Activated CD8-positive, alpha-beta memory T cell treated with anti-CD3 and anti-CD28 coated beads, Interleukin-2, amount 10 ng/mL, durations not matched to agents 7 days and 5 days (primary cell): ENCODE data around the gene AHCYL2. TPM values are rescaled to one million over a fixed set of nuclear protein-coding genes. Genes with fewer than 3 reads are reported as not detected.

ENCODE experiments used
- ATAC-seq: fragments of 150-1000 bp; cut with Tn5 transposase; one replicate; pipeline ENCODE4 v1.10.0; 2021; ENCODE audit warnings: moderate library complexity
- CTCF ChIA-PET: fragments of 350-600 bp; sonication (Branson Sonifier 250); formaldehyde crosslinking; loops from one replicate; lab custom pipeline; 2021; ENCODE audit warnings: antibody characterized with exemption; lab: Charles Lee
- DNase-seq: peaks from one replicate; pipeline ENCODE4 v3.0.0-alpha.2; 2020
- H3K27ac Mint-ChIP-seq: one replicate; pipeline ENCODE4 v1.8.0; 2021; ENCODE audit warnings: mild to moderate bottlenecking, mixed read lengths
- H3K27me3 Mint-ChIP-seq: one replicate; pipeline ENCODE4 v1.8.0; 2021; ENCODE audit warnings: mixed read lengths
- H3K36me3 Mint-ChIP-seq: one replicate; pipeline ENCODE4 v1.8.0; 2021; ENCODE audit warnings: mild to moderate bottlenecking, mixed read lengths
- H3K4me1 Mint-ChIP-seq: one replicate; pipeline ENCODE4 v1.8.0; 2021; ENCODE audit warnings: mixed read lengths
- H3K4me3 Mint-ChIP-seq: one replicate; pipeline ENCODE4 v1.8.0; 2021; ENCODE audit warnings: mild to moderate bottlenecking, moderate library complexity, mixed read lengths
- H3K9me3 Mint-ChIP-seq: one replicate; pipeline ENCODE4 v1.8.0; 2022; ENCODE audit warnings: low read depth, mixed read lengths
- total RNA-seq, 2 experiments: library from RNA; stranded (reverse); gene quantifications; one replicate each; pipeline ENCODE4 v1.2.3, GENCODE V29; 2021

The AHCYL2 gene
- total RNA-seq, 2 experiments from 2014 or later = 12.7 to 12.8 TPM

DNA sequence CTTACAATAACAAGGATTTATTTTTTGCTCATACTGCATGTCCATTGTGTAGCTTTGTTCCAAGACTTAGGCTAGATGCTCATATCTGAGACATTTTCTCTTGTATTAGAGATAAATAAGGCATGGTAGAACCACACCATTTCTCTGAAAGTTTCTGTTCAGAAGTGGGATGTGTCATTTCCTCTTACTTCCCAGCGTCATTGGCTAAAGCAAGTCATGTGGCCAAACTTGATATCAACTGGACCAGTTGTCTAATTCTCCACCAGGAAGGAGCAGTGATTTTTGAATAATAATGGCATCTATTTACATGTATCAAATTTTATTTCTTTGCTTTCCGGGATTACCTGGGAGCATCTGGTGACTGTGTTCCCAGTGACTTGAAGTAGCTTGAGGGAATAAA, 38.3 kb downstream of the AHCYL2 start:
- CTCF ChIA-PET = interaction anchor here (1.6 to 7.1 kb wide), 3 partner anchors 8 to 99 kb away, joined by 4 to 76 read pairs (median 23); partner anchors contain the start of gene AHCYL2
- DNase-seq (no peak), ATAC-seq (no peak)
- peak overlapping the region; percentile 41 for H3K27ac Mint-ChIP-seq
- no peak overlapping the region for H3K4me3 Mint-ChIP-seq
- H3K9me3 Mint-ChIP-seq = no peaks in the 10 kb centered on the region
- H3K36me3 Mint-ChIP-seq = no peaks in the 10 kb centered on the region
- no peaks in the 10 kb centered on the region for H3K27me3 Mint-ChIP-seq
- H3K4me1 Mint-ChIP-seq = peaks cover 20% of the 10 kb centered on the region

DNA sequence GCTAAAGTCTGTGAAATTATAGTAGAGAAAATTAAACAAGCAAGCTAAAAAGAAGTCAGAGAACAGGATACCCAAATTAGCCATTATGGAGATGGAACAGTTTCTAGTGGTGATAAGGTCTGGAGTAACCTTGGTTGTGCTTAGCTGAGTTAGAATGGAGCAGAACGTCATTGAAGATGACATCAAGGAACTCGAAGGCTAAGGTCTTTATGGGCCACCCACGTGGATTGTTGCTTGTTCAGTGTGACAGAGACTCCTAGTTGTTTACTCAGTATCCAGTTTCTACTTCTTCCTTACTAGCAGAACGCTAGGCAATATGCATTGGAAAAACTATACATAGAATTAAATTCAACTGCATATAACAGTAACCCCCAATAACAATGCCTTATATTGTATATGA, 39.7 kb downstream of the AHCYL2 start:
- DNase-seq (no peak), ATAC-seq (no peak)
- no peak overlapping the region for H3K4me3 Mint-ChIP-seq
- CTCF ChIA-PET = interaction anchor here (0.9 to 7.1 kb wide), 3 partner anchors 10 to 43 kb away, joined by 3 to 76 read pairs (median 4); partner anchors contain the start of gene AHCYL2
- H3K27me3 Mint-ChIP-seq = no peaks in the 10 kb centered on the region
- peaks cover 12% of the 10 kb centered on the region for H3K4me1 Mint-ChIP-seq
- H3K36me3 Mint-ChIP-seq = no peaks in the 10 kb centered on the region
- H3K27ac Mint-ChIP-seq = no peak overlapping the region
- H3K9me3 Mint-ChIP-seq = no peaks in the 10 kb centered on the region

DNA sequence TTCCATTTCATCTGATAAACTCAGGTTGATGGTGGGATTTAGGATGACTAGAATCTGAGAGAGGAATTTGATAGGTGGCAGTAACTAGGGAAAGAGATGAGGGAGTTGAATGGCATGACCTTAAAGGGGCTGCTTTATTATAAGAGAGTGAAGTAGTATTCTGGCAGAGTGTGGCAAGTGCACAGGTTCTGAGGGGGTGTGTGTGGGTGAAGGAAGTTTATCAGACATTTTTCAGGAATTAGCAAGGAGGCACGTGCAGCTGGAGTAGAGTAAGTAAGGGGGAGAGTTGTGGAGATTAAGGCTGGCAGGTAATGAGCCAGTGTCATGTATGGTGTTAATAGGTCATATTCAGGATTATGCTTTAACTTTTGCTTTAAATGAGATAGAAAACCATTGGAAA, 40.5 kb downstream of the AHCYL2 start:
- Mint-ChIP-seq H3K27me3 (no peaks in the 10 kb centered on the region), H3K27ac (no peak overlapping the region), H3K9me3 (no peaks in the 10 kb centered on the region), H3K4me3 (no peak overlapping the region), H3K4me1 (peaks cover 5% of the 10 kb centered on the region), H3K36me3 (no peaks in the 10 kb centered on the region)
- ATAC-seq = no peak
- CTCF ChIA-PET = interaction anchor here (7.1 kb wide), 1 partner anchor 44 kb away, joined by 76 read pairs; the partner anchor contains the start of gene AHCYL2
- DNase-seq = no peak

DNA sequence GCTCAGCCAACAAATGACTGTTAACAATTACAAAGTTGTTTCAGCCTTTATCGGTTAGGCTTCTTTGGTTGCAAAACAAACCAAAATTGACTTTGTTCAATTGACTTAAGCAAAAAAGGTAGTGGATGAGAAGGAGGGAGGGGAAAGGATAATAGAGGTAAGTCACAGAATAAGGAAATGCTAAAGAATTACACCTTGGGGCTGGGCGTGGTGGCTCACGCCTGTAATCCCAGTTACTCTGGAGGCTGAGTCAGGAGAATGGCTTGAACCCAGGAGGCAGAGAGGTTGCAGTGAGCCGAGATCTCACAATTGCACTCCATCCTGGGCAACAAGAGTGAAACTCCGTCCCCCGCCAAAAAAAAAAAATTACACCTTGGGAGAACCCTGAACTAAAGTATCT, 41.4 kb downstream of the AHCYL2 start:
- Mint-ChIP-seq H3K27ac (no peak overlapping the region), H3K4me3 (no peak overlapping the region), H3K36me3 (no peaks in the 10 kb centered on the region), H3K27me3 (no peaks in the 10 kb centered on the region), H3K4me1 (peaks cover 4% of the 10 kb centered on the region), H3K9me3 (no peaks in the 10 kb centered on the region)
- DNase-seq (no peak), ATAC-seq (no peak)
- CTCF ChIA-PET = interaction anchor here (11.5 kb wide), 1 partner anchor 44 kb away, joined by 232 read pairs; the partner anchor contains the start of gene AHCYL2

DNA sequence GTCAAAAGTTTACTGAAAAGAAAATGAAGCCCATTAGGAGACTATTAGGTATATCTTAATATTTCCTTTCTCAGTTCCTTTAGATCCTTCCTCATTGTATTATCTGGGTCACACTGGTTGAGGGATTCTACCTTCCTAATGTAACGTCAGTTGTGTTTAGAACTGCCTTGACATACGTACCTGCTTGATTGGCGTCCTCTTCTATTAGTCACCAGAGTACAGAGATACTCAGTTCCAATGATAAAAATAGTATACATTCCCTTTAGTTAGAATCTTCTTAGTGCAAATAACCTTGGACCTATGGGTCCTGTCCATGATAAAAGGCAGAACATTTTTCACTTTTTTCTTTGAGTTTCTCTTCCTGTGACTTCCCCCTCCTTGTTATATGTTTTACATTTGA, 45.2 kb downstream of the AHCYL2 start:
- no peak overlapping the region for H3K4me3 Mint-ChIP-seq
- ATAC-seq (no peak), DNase-seq (no peak)
- H3K27me3 Mint-ChIP-seq = no peaks in the 10 kb centered on the region
- H3K9me3 Mint-ChIP-seq = no peaks in the 10 kb centered on the region
- no peaks in the 10 kb centered on the region for H3K36me3 Mint-ChIP-seq
- peaks cover 5% of the 10 kb centered on the region for H3K4me1 Mint-ChIP-seq
- CTCF ChIA-PET = interaction anchor here (0.8 to 11.5 kb wide), 4 partner anchors 9 to 65 kb away, joined by 3 to 232 read pairs (median 14); partner anchors contain the start of gene AHCYL2
- H3K27ac Mint-ChIP-seq = no peak overlapping the region

DNA sequence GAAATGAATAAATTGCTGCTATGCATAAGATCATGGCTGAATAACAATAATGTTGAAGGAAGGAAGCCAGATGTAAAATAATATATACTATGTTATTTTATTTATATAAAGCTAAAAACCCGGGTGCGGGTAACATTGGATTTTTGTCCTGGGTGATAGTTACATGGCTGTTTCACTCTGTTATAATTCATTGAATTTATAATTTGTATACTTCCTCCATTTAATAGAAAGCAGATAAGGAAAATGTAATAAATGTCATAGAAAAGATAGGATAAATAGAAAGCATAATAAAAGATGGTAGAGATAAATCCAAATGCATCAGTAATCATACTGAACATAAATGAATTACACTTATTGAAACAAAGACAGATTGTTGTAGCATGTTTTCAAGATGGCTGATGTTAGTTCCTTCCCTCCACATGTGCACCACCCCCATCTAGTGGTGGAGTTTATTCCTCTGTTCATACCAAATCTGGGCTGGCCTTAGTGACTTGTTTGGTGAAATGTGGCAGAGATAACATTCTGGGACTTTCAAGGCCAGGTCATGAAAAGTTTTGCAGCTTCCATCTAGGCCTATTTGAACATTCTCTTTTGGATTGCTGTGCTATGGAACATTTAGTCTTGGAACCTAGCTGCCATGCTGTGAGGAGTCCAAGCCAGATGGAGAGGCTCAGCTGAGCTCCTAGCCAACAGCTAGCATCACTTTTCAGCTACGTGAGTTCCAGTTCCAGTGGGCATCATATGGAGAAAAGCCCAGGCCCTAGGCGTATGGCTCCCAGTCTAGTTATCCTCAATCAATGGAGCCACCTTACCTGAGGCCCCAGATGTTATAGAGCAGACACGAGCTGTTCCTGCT, 46.9 kb downstream of the AHCYL2 start:
- peaks cover 5% of the 10 kb centered on the region for H3K4me1 Mint-ChIP-seq
- DNase-seq = peak; percentile 78
- no peak overlapping the region for H3K4me3 Mint-ChIP-seq
- CTCF ChIA-PET = interaction anchor here (0.6 to 11.5 kb wide), 25 partner anchors 11 to 227 kb away, joined by 3 to 232 read pairs (median 4); partner anchors contain the start of gene AHCYL2
- no peak overlapping the region for H3K27ac Mint-ChIP-seq
- H3K9me3 Mint-ChIP-seq = no peaks in the 10 kb centered on the region
- peak; percentile 99 for ATAC-seq
- no peaks in the 10 kb centered on the region for H3K36me3 Mint-ChIP-seq
- no peaks in the 10 kb centered on the region for H3K27me3 Mint-ChIP-seq

DNA sequence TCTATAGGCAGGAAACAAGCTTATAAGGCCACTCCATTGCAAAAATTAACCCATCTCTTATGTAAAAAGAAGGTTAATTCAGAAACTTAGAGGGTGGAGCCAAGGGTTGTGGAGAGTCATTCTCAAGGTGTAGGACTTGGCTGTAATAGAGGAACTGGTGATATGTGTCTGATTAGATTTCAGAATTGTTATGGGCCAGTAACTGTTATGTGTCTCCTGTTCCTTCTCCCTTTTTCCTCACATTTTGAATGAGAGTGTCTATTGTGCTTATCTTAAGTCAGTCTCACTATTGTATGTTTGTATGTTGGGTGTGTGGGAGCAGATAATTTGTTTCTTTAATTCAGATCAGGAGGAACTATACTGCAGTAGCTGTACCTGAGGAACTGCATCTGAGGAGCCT, 49.1 kb downstream of the AHCYL2 start:
- no peak for DNase-seq
- Mint-ChIP-seq H3K4me1 (peaks cover 5% of the 10 kb centered on the region), H3K27me3 (no peaks in the 10 kb centered on the region), H3K27ac (no peak overlapping the region), H3K36me3 (no peaks in the 10 kb centered on the region), H3K4me3 (no peak overlapping the region), H3K9me3 (no peaks in the 10 kb centered on the region)
- CTCF ChIA-PET = interaction anchor here (0.8 to 11.5 kb wide), 2 partner anchors 24 to 52 kb away, joined by 3 to 232 read pairs; partner anchors contain the start of gene AHCYL2
- no peak for ATAC-seq

DNA sequence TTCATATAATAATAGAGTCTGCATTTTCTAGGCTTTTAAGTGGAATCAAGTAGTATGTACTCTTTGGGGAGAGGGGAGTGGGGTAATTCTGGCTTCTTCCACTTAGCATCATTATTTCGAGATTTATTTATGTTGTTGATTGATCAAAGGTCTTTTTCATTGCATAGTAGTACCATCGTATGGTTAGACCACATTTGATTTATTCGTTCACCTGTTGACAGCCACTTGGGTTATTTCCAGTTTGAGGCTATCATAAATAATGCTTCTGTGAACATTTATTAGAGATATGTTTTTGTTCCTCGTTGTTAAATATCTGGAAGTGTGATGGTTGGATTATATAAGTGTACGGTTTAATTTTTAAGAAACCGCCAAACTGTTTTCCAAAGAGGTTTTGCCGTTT, 52.8 kb downstream of the AHCYL2 start:
- Mint-ChIP-seq H3K36me3 (peaks cover 1% of the 10 kb centered on the region), H3K27ac (no peak overlapping the region), H3K9me3 (no peaks in the 10 kb centered on the region), H3K27me3 (no peaks in the 10 kb centered on the region), H3K4me1 (peaks cover 10% of the 10 kb centered on the region), H3K4me3 (no peak overlapping the region)
- CTCF ChIA-PET = interaction anchor here (0.9 to 11.5 kb wide), 2 partner anchors 21 to 55 kb away, joined by 4 to 232 read pairs; partner anchors contain the start of gene AHCYL2
- no peak for ATAC-seq
- no peak for DNase-seq

DNA sequence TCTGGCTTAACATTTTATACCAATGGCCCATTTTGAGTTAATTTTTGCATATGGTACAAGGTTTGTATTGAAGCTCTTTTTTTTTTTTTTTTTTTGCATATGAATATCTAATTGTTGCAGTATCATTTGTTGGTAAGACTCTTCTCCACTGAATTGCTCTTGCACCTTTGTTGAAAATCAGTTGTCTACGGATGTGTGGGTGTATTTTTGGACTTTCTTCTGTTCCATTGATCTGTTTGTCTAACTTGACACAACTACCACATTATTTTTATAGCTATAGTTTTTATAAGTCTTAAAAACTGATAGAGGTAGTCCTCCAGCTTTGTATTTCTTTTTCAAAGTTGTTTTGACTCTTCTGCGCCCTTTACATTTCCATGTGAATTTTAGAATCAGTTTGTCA, 53.9 kb downstream of the AHCYL2 start:
- Mint-ChIP-seq H3K9me3 (no peaks in the 10 kb centered on the region), H3K27me3 (no peaks in the 10 kb centered on the region), H3K27ac (no peak overlapping the region), H3K4me1 (peaks cover 10% of the 10 kb centered on the region), H3K4me3 (no peak overlapping the region), H3K36me3 (peaks cover 1% of the 10 kb centered on the region)
- ATAC-seq = no peak
- CTCF ChIA-PET = interaction anchor here (0.6 to 1.8 kb wide), 4 partner anchors 11 to 60 kb away, joined by 3 to 12 read pairs (median 6); no protein-coding TSS in a partner anchor
- no peak for DNase-seq

DNA sequence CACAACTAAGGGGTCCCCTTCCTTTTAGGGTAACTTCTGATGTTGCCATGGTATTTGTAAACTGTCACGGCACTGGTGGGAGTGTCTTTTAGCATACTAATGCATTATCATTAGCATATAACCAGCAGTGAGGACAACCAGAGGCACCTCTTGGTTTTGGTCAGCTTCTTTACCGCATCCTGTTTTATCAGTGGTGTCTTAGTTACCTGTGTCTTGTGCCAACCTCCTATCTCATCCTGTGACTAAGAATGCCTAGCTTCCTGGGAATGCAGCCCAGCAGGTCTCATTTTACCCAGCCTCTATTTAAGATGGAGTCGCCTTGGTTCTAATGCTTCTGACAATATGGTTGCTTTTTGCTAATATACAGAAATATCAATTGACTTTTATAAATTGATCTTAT, 54.9 kb downstream of the AHCYL2 start:
- Mint-ChIP-seq H3K4me3 (no peak overlapping the region), H3K4me1 (peaks cover 10% of the 10 kb centered on the region), H3K27me3 (no peaks in the 10 kb centered on the region), H3K9me3 (no peaks in the 10 kb centered on the region), H3K36me3 (peaks cover 1% of the 10 kb centered on the region), H3K27ac (no peak overlapping the region)
- peak; percentile 51 for ATAC-seq
- peak; percentile 45 for DNase-seq
- CTCF ChIA-PET = interaction anchor here (0.7 to 1.8 kb wide), 2 partner anchors 51 to 62 kb away, joined by 3 to 12 read pairs; no protein-coding TSS in a partner anchor

DNA sequence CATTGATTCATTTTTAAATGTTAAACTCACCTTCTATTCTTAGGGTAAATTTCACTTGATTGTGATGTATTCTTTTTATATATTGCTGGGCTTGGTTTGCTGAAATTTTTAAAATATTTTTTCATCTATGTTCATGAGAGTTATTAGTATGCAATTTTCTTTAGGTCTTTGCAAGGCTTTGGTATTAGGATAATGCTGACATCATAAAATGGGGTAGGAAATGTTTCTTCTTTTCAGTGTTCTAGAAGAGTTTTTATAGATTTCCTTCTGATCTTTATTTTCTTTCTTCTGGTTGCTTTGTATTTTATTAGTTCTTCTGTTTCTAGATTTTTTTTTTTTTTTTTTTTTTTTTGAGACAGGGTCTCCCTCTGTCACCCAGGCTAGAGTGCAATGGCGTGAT, 56.3 kb downstream of the AHCYL2 start:
- no peaks in the 10 kb centered on the region for H3K27me3 Mint-ChIP-seq
- no peaks in the 10 kb centered on the region for H3K9me3 Mint-ChIP-seq
- H3K27ac Mint-ChIP-seq = no peak overlapping the region
- H3K4me3 Mint-ChIP-seq = no peak overlapping the region
- peaks cover 10% of the 10 kb centered on the region for H3K4me1 Mint-ChIP-seq
- ATAC-seq = no peak
- CTCF ChIA-PET = interaction anchor here (1.0 to 1.7 kb wide), 3 partner anchors 17 to 64 kb away, joined by 3 to 4 read pairs (median 4); no protein-coding TSS in a partner anchor
- DNase-seq = no peak
- H3K36me3 Mint-ChIP-seq = peaks cover 1% of the 10 kb centered on the region

DNA sequence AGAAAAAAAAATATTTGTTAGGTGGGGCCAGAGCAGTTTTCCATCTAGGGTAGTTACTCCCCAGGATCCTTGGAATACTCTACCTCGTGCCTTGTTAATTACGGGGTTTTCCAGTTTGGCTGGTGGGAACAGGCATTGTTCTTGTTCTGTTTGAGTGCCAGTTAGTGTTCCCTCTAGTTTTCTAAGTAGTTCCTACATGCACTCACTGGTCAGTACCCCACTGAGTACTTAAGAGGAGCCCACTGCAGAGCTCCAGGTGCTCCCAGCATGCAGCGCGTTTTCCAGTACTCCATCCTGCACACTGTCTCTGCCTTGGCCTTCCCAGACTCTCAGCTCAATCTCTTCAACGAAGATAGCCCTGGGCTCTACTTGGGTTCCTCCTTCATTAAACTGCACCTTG, 58.0 kb downstream of the AHCYL2 start:
- H3K9me3 Mint-ChIP-seq = no peaks in the 10 kb centered on the region
- H3K36me3 Mint-ChIP-seq = peaks cover 1% of the 10 kb centered on the region
- peaks cover 10% of the 10 kb centered on the region for H3K4me1 Mint-ChIP-seq
- no peak for DNase-seq
- H3K4me3 Mint-ChIP-seq = no peak overlapping the region
- no peaks in the 10 kb centered on the region for H3K27me3 Mint-ChIP-seq
- no peak overlapping the region for H3K27ac Mint-ChIP-seq
- no peak for ATAC-seq
- CTCF ChIA-PET = interaction anchor here (1.6 to 3.6 kb wide), 2 partner anchors 15 to 64 kb away, joined by 4 to 9 read pairs; no protein-coding TSS in a partner anchor

DNA sequence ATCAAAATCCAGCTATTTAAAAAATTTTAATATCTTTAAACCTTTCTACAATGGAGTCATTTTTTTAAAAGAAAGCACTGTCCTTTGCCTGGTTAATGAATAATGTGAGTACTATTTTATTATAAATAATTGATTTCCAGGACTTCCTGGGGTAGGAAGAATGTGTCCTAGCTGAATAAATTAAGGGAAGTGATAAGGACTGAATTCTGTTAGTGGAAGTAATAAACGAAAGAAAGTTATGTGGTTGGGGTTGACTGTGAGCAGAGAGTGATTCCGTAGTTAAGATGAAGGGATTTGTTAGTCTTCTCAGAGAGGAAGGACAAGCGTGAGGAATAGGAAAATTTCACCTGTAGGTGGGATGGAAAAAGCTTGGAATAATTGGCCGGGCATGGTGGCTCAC, 59.1 kb downstream of the AHCYL2 start:
- no peaks in the 10 kb centered on the region for H3K27me3 Mint-ChIP-seq
- H3K9me3 Mint-ChIP-seq = no peaks in the 10 kb centered on the region
- CTCF ChIA-PET = interaction anchor here (0.7 to 4.9 kb wide), 5 partner anchors 12 to 332 kb away, joined by 3 to 24 read pairs (median 7); no protein-coding TSS in a partner anchor

More for the DNA sequence above, 59.1 kb downstream of the AHCYL2 start:
- H3K27ac Mint-ChIP-seq = no peak overlapping the region
- peaks cover 1% of the 10 kb centered on the region for H3K36me3 Mint-ChIP-seq
- H3K4me1 Mint-ChIP-seq = peaks cover 10% of the 10 kb centered on the region
- ATAC-seq = no peak
- no peak for DNase-seq
- H3K4me3 Mint-ChIP-seq = no peak overlapping the region
